Uterus (tissue), 4 donors: ENCODE data around the gene DHX29. TPM values are rescaled to one million over a fixed set of nuclear protein-coding genes. Genes with fewer than 3 reads are reported as not detected.

Source experiments
- DNase-seq, 2 donors: peaks; one replicate each; pipeline ENCODE4 v3.0.0-alpha.2; 2019 to 2020
- H3K27ac ChIP-seq, 2 donors: fragments of 200-600 bp; sonication (generic); 1 replicate in 1 of 2; 2 replicates in 1 of 2; pipeline ENCODE4 v1.5.1; 2016 to 2018
- H3K27me3 ChIP-seq, 2 donors: fragments of 200-600 bp; sonication (generic); one replicate each; pipeline ENCODE4 v1.5.1; 2018 to 2019; ENCODE audit warnings: control low read depth in 1 of 2
- H3K36me3 ChIP-seq, 2 donors: fragments of 200-600 bp; sonication (generic); one replicate each; pipeline ENCODE4 v1.5.1; 2019; ENCODE audit warnings: control low read depth in 1 of 2
- H3K4me1 ChIP-seq, 2 donors: fragments of 200-600 bp; sonication (generic); one replicate each; pipeline ENCODE4 v1.5.1; 2018 to 2019; ENCODE audit warnings: control low read depth in 1 of 2
- H3K4me3 ChIP-seq, 2 donors: fragments of 200-600 bp; sonication (generic); 1 replicate in 1 of 2; 2 replicates in 1 of 2; pipeline ENCODE4 v1.5.1; 2018 to 2019; ENCODE audit warnings: mild to moderate bottlenecking in 1 of 2
- H3K9me3 ChIP-seq, 2 donors: fragments of 200-600 bp; sonication (generic); one replicate each; pipeline ENCODE4 v1.5.1; 2019; ENCODE audit warnings: control low read depth in 1 of 2
- CTCF ChIP-seq, 4 experiments: fragments of 200-600 bp in 2 of 4; fragments of 450-650 bp in 2 of 4; sonication (generic) in 2 of 4; IDR thresholded peaks; one replicate each; pipeline ENCODE4 v1.5.1; 2016 to 2019; ENCODE audit warnings: antibody characterized with exemption in 4 of 4, mild to moderate bottlenecking in 2 of 4, moderate library complexity in 1 of 4
- POLR2A ChIP-seq, 2 donors: fragments of 450-650 bp; IDR thresholded peaks; one replicate each; pipeline ENCODE4 v1.6.1; 2016; ENCODE audit warnings: antibody characterized with exemption in 2 of 2, mild to moderate bottlenecking in 1 of 2, moderate library complexity in 1 of 2
- intact Hi-C: fragments of 100-400 bp; cut with DNase I; formaldehyde crosslinking; loops from one replicate; pipeline ENCODE4 v1.15.1; 2023; ENCODE audit warnings: low total_unique reads
- total RNA-seq, 4 donors: library from RNA; depleted of rRNA in 3 of 4; stranded (reverse); fragments of >200 nt in 3 of 4; gene quantifications; one replicate each; pipeline versions ENCODE4 v1.1.0 to v1.2.4, GENCODE V29; 2014 to 2023
- donor health status: DM: yes; HTN: yes; CAD: no.

The DHX29 gene
- total RNA-seq, 4 donors from 2014 or later, result 22.0 to 44.4 (median 27.0) TPM

GRCh38 chr5:55289808-55290207, 17.7 kb downstream of the DHX29 start:
- H3K9me3 ChIP-seq, result no peaks in the 10 kb centered on the region
- H3K27ac ChIP-seq, result no peak overlapping the region
- TF ChIP-seq POLR2A (IDR thresholded peaks at IDR 0.05) (no peak), CTCF (IDR thresholded peaks at IDR 0.05) (no peak)
- H3K4me1 ChIP-seq, result no peaks in the 10 kb centered on the region
- intact Hi-C loops, result no loop called here
- DNase-seq, result no peak
- no peaks in the 10 kb centered on the region for H3K36me3 ChIP-seq
- no peaks in the 10 kb centered on the region for H3K27me3 ChIP-seq
- no peak overlapping the region for H3K4me3 ChIP-seq

GRCh38 chr5:55286411-55286933, 21.0 kb downstream of the DHX29 start:
- Histone ChIP-seq H3K9me3 (no peaks in the 10 kb centered on the region), H3K27me3 (no peaks in the 10 kb centered on the region), H3K4me1 (no peaks in the 10 kb centered on the region), H3K36me3 (no peaks in the 10 kb centered on the region), H3K27ac (no peak overlapping the region), H3K4me3 (no peak overlapping the region)
- intact Hi-C loops, result no loop called here
- no peak for DNase-seq
- TF ChIP-seq POLR2A (IDR thresholded peaks at IDR 0.05), result no peak
- no peak for TF ChIP-seq CTCF (IDR thresholded peaks at IDR 0.05)

- Histone ChIP-seq H3K4me1 (no peaks in the 10 kb centered on the region), H3K27me3 (no peaks in the 10 kb centered on the region), H3K36me3 (no peaks in the 10 kb centered on the region), H3K27ac (no peak overlapping the region), H3K4me3 (no peak overlapping the region), H3K9me3 (no peaks in the 10 kb centered on the region)
- TF ChIP-seq POLR2A (IDR thresholded peaks at IDR 0.05) (no peak), CTCF (IDR thresholded peaks at IDR 0.05) (no peak)
- intact Hi-C loops, result no loop called here
- DNase-seq, result no peak
Measured at GRCh38 chr5:55278778-55279177, 28.7 kb downstream of the DHX29 start.

- Histone ChIP-seq H3K27me3 (no peaks in the 10 kb centered on the region), H3K36me3 (no peaks in the 10 kb centered on the region), H3K9me3 (no peaks in the 10 kb centered on the region), H3K4me1 (no peaks in the 10 kb centered on the region), H3K27ac (no peak overlapping the region), H3K4me3 (no peak overlapping the region)
- no peak for DNase-seq
- intact Hi-C loops, result no loop called here
- TF ChIP-seq POLR2A (IDR thresholded peaks at IDR 0.05) (no peak), CTCF (IDR thresholded peaks at IDR 0.05) (no peak)
Measured at GRCh38 chr5:55276771-55277170, 30.7 kb downstream of the DHX29 start.

- no peak overlapping the region for H3K4me3 ChIP-seq
- H3K4me1 ChIP-seq, result no peaks in the 10 kb centered on the region
- H3K27me3 ChIP-seq, result no peaks in the 10 kb centered on the region
- no peaks in the 10 kb centered on the region for H3K9me3 ChIP-seq
- no peak for DNase-seq
- intact Hi-C loops, result no loop called here
- H3K36me3 ChIP-seq, result no peaks in the 10 kb centered on the region
- no peak overlapping the region for H3K27ac ChIP-seq
- no peak for TF ChIP-seq POLR2A (IDR thresholded peaks at IDR 0.05)
- no peak for TF ChIP-seq CTCF (IDR thresholded peaks at IDR 0.05)
Measured at GRCh38 chr5:55258339-55258738, 49.2 kb downstream of the DHX29 start.
